Nephron progenitor cell (in vitro differentiated cells): ENCODE results near the gene SLC4A4.

Experiments
- DNase-seq: peaks from one replicate; pipeline ENCODE4 v3.0.0; 2021
- H3K27ac Mint-ChIP-seq: 2 replicates; pipeline ENCODE4 v1.8.0; 2021; ENCODE audit warnings: mild to moderate bottlenecking, moderate library complexity, mixed read lengths
- H3K27me3 Mint-ChIP-seq: 2 replicates; pipeline ENCODE4 v1.8.0; 2021; ENCODE audit warnings: mild to moderate bottlenecking, low read depth, mixed read lengths; ENCODE audit not compliant: poor library complexity
- H3K36me3 Mint-ChIP-seq: 2 replicates; pipeline ENCODE4 v1.8.0; 2021; ENCODE audit warnings: low read depth, mixed read lengths
- H3K4me1 Mint-ChIP-seq: 2 replicates; pipeline ENCODE4 v1.8.0; 2021; ENCODE audit warnings: mixed read lengths
- H3K4me3 Mint-ChIP-seq: 2 replicates; pipeline ENCODE4 v1.8.0; 2021; ENCODE audit warnings: mild to moderate bottlenecking, moderate library complexity, mixed read lengths
- H3K9me3 Mint-ChIP-seq: 2 replicates; pipeline ENCODE4 v1.8.0; 2021; ENCODE audit warnings: mild to moderate bottlenecking, moderate library complexity, mixed read lengths
- CTCF ChIP-seq: fragments of 200-600 bp; sonication (generic); IDR thresholded peaks from 2 replicates; pipeline ENCODE4 v1.5.0; 2021; ENCODE audit warnings: antibody characterized with exemption

Gene SLC4A4

GRCh38 chr4:71444395-71444794, 105.6 kb downstream of the SLC4A4 start:
- Mint-ChIP-seq H3K27ac (no peak overlapping the region), H3K36me3 (no peaks in the 10 kb centered on the region), H3K27me3 (no peaks in the 10 kb centered on the region), H3K9me3 (no peaks in the 10 kb centered on the region), H3K4me3 (no peak overlapping the region), H3K4me1 (no peaks in the 10 kb centered on the region)
- DNase-seq: no peak
- no peak for TF ChIP-seq CTCF

GRCh38 chr4:71445811-71446210, 107.0 kb downstream of the SLC4A4 start:
- TF ChIP-seq CTCF: no peak
- Mint-ChIP-seq H3K4me3 (no peak overlapping the region), H3K9me3 (no peaks in the 10 kb centered on the region), H3K4me1 (no peaks in the 10 kb centered on the region), H3K36me3 (no peaks in the 10 kb centered on the region), H3K27me3 (no peaks in the 10 kb centered on the region), H3K27ac (no peak overlapping the region)
- no peak for DNase-seq

GRCh38 chr4:71446479-71447081, 107.8 kb downstream of the SLC4A4 start:
- Mint-ChIP-seq H3K9me3 (no peaks in the 10 kb centered on the region), H3K27me3 (no peaks in the 10 kb centered on the region), H3K36me3 (no peaks in the 10 kb centered on the region), H3K4me1 (no peaks in the 10 kb centered on the region), H3K4me3 (no peak overlapping the region), H3K27ac (no peak overlapping the region)
- DNase-seq: no peak
- no peak for TF ChIP-seq CTCF

- no peak for DNase-seq
- Mint-ChIP-seq H3K9me3 (no peaks in the 10 kb centered on the region), H3K36me3 (no peaks in the 10 kb centered on the region), H3K4me3 (no peak overlapping the region), H3K4me1 (no peaks in the 10 kb centered on the region), H3K27ac (no peak overlapping the region), H3K27me3 (no peaks in the 10 kb centered on the region)
- TF ChIP-seq CTCF: no peak
Observed at GRCh38 chr4:71449040-71449439, 110.2 kb downstream of the SLC4A4 start.

GRCh38 chr4:71449878-71450277, 111.1 kb downstream of the SLC4A4 start:
- no peak for TF ChIP-seq CTCF
- Mint-ChIP-seq H3K4me1 (no peaks in the 10 kb centered on the region), H3K36me3 (no peaks in the 10 kb centered on the region), H3K27ac (no peak overlapping the region), H3K27me3 (no peaks in the 10 kb centered on the region), H3K4me3 (no peak overlapping the region), H3K9me3 (no peaks in the 10 kb centered on the region)
- no peak for DNase-seq

GRCh38 chr4:71453531-71453930, 114.7 kb downstream of the SLC4A4 start:
- Mint-ChIP-seq H3K4me3 (no peak overlapping the region), H3K9me3 (no peaks in the 10 kb centered on the region), H3K27ac (no peak overlapping the region), H3K36me3 (no peaks in the 10 kb centered on the region), H3K27me3 (no peaks in the 10 kb centered on the region), H3K4me1 (no peaks in the 10 kb centered on the region)
- DNase-seq: no peak
- TF ChIP-seq CTCF: no peak
